Measurements from ENCODE around the gene SCN1B.

SCN1B gene

GRCh38 chr19:35085947-35086346 is 55.7 kb downstream of the SCN1B start:
- peaks cover 13% of the 10 kb centered on the region for H3K9me3 ChIP-seq (ENCODE audit: severe bottlenecking)
- H3K36me3 ChIP-seq, result no peaks in the 10 kb centered on the region
- H3K27ac ChIP-seq, result no peak overlapping the region
- DNase-seq, result no peak
- no peak overlapping the region for H3K4me3 ChIP-seq (ENCODE audit: low read depth, low read length)
- no peaks in the 10 kb centered on the region for H3K27me3 ChIP-seq (ENCODE audit: insufficient read depth, low read depth, severe bottlenecking)
- TF ChIP-seq, protein P1, sequence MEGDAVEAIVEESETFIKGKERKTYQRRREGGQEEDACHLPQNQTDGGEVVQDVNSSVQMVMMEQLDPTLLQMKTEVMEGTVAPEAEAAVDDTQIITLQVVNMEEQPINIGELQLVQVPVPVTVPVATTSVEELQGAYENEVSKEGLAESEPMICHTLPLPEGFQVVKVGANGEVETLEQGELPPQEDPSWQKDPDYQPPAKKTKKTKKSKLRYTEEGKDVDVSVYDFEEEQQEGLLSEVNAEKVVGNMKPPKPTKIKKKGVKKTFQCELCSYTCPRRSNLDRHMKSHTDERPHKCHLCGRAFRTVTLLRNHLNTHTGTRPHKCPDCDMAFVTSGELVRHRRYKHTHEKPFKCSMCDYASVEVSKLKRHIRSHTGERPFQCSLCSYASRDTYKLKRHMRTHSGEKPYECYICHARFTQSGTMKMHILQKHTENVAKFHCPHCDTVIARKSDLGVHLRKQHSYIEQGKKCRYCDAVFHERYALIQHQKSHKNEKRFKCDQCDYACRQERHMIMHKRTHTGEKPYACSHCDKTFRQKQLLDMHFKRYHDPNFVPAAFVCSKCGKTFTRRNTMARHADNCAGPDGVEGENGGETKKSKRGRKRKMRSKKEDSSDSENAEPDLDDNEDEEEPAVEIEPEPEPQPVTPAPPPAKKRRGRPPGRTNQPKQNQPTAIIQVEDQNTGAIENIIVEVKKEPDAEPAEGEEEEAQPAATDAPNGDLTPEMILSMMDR (IDR thresholded peaks at IDR 0.05; ENCODE audit: low read depth, low read length), result no peak

GRCh38 chr19:35086455-35086854 is 56.2 kb downstream of the SCN1B start:
- H3K36me3 ChIP-seq, result no peaks in the 10 kb centered on the region
- peaks cover 10% of the 10 kb centered on the region for H3K9me3 ChIP-seq (ENCODE audit: severe bottlenecking)
- H3K27me3 ChIP-seq (ENCODE audit: insufficient read depth, low read depth, severe bottlenecking), result no peaks in the 10 kb centered on the region
- no peak for DNase-seq
- no peak overlapping the region for H3K27ac ChIP-seq
- TF ChIP-seq, protein P1 (IDR thresholded peaks at IDR 0.05; ENCODE audit: low read depth, low read length), result no peak
- no peak overlapping the region for H3K4me3 ChIP-seq (ENCODE audit: low read depth, low read length)

- DNase-seq, result no peak
- H3K4me3 ChIP-seq (ENCODE audit: low read depth, low read length), result no peak overlapping the region
- H3K9me3 ChIP-seq (ENCODE audit: severe bottlenecking), result peaks cover 3% of the 10 kb centered on the region
- no peaks in the 10 kb centered on the region for H3K36me3 ChIP-seq
- H3K27ac ChIP-seq, result no peak overlapping the region
- no peaks in the 10 kb centered on the region for H3K27me3 ChIP-seq (ENCODE audit: insufficient read depth, low read depth, severe bottlenecking)
- TF ChIP-seq, protein P1 (IDR thresholded peaks at IDR 0.05; ENCODE audit: low read depth, low read length), result no peak
Measured at GRCh38 chr19:35087393-35087792, 57.1 kb downstream of the SCN1B start.

DNA sequence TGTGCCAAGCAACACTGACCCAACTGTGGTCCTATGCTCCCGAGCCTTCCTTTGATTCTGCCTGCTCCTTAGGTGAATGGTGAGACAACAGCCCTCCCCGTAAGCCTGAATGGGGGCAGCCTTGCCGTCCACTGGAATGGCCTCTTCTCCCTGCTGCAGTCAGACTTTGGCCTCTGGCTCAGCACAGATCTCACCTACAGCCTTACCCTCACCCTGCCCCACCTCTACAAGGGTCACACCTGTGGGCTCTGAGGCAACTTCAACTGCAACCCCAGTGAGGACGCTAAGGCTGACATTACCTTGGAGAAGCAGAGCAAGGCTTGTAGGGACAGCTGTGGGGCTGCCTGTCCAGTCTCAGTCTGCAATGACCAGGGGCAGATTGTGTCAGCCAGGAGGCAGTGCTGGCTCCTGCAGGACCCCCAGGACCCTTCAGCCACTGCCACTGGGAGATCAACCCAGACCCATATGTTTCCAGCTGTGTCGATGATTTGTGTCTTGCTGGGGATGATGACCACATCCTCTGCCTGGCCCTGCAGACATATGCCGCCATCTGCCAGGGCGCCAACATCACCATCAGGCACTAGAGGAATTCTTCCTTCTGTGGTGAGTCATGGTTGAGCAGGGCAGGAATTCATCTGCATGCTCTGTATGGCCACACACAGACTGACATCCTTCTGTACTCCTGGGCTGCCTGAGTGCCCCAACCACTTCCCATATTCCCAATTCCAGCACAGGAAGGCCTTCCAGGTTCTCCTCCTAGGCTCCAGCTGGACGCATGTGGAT is 58.1 kb downstream of the SCN1B start:
- no peak overlapping the region for H3K27ac ChIP-seq
- no peak for DNase-seq

GRCh38 chr19:35089554-35089953 is 59.3 kb downstream of the SCN1B start:
- Histone ChIP-seq H3K9me3 (ENCODE audit: severe bottlenecking) (no peaks in the 10 kb centered on the region), H3K36me3 (no peaks in the 10 kb centered on the region), H3K27me3 (ENCODE audit: insufficient read depth, low read depth, severe bottlenecking) (no peaks in the 10 kb centered on the region), H3K4me3 (ENCODE audit: low read depth, low read length) (no peak overlapping the region), H3K27ac (no peak overlapping the region)
- no peak for DNase-seq
- TF ChIP-seq, protein P1 (IDR thresholded peaks at IDR 0.05; ENCODE audit: low read depth, low read length), result no peak

More for the DNA sequence above, 58.1 kb downstream of the SCN1B start:
- Histone ChIP-seq H3K9me3 (ENCODE audit: severe bottlenecking) (no peaks in the 10 kb centered on the region), H3K4me3 (ENCODE audit: low read depth, low read length) (no peak overlapping the region), H3K36me3 (no peaks in the 10 kb centered on the region), H3K27me3 (ENCODE audit: insufficient read depth, low read depth, severe bottlenecking) (no peaks in the 10 kb centered on the region)
- TF ChIP-seq, protein P1 (IDR thresholded peaks at IDR 0.05; ENCODE audit: low read depth, low read length), result no peak

Data from WERI-Rb-1 (cell line).